GM23338 (cell line): Measurements from ENCODE around the gene GNAI2. TPM values are rescaled to one million over a fixed set of nuclear protein-coding genes. Genes with fewer than 3 reads are reported as not detected.

Experiments used
- ATAC-seq: fragments of 200-7000 bp; cut with Tn5 transposase; 3 replicates; pipeline ENCODE4 v1.9.1; 2020
- DNase-seq: peaks from one replicate; pipeline ENCODE4 v3.0.0-alpha.2; 2015; ENCODE audit warnings: low spot score
- H2AFZ ChIP-seq: fragments of 200-600 bp; sonication (generic); 2 replicates; pipeline ENCODE4 v1.8.0; 2016; ENCODE audit warnings: antibody characterized with exemption, mild to moderate bottlenecking, moderate library complexity
- H3F3A ChIP-seq: fragments of 200-600 bp; sonication (generic); replicated peaks from 2 replicates; pipeline ENCODE4 v1.8.0; 2017; ENCODE audit warnings: antibody characterized with exemption, mixed run types, low read depth
- H3K27ac ChIP-seq: fragments of 200-600 bp; sonication (generic); 2 replicates; pipeline ENCODE4 v1.6.1; 2016; ENCODE audit warnings: low read depth
- H3K27me3 ChIP-seq: fragments of 200-600 bp; sonication (generic); 2 replicates; pipeline ENCODE4 v1.8.0; 2016; ENCODE audit warnings: mild to moderate bottlenecking, mixed run types, moderate library complexity; ENCODE audit not compliant: insufficient read depth
- H3K36me3 ChIP-seq: fragments of 200-600 bp; sonication (generic); 2 replicates; pipeline ENCODE4 v1.8.0; 2016; ENCODE audit warnings: mild to moderate bottlenecking; ENCODE audit not compliant: insufficient read depth
- H3K4me1 ChIP-seq: fragments of 200-600 bp; sonication (generic); 2 replicates; pipeline ENCODE4 v1.8.0; 2016; ENCODE audit warnings: mild to moderate bottlenecking, moderate library complexity; ENCODE audit not compliant: insufficient read depth
- H3K4me2 ChIP-seq: fragments of 200-600 bp; sonication (generic); 2 replicates; pipeline ENCODE4 v1.7.1; 2017; ENCODE audit warnings: mixed run types
- H3K4me3 ChIP-seq: fragments of 200-600 bp; sonication (generic); 2 replicates; pipeline ENCODE4 v1.6.1; 2016; ENCODE audit warnings: mixed run types
- H3K79me2 ChIP-seq: fragments of 200-600 bp; sonication (generic); replicated peaks from 2 replicates; pipeline ENCODE4 v1.8.0; 2017; ENCODE audit warnings: mild to moderate bottlenecking; ENCODE audit not compliant: insufficient read depth
- H3K9me2 ChIP-seq: fragments of 200-600 bp; sonication (generic); 2 replicates; pipeline ENCODE4 v1.8.0; 2017; ENCODE audit not compliant: insufficient read depth
- H4K20me1 ChIP-seq: fragments of 200-600 bp; sonication (generic); replicated peaks from 2 replicates; pipeline ENCODE4 v1.8.0; 2017; ENCODE audit warnings: mild to moderate bottlenecking; ENCODE audit not compliant: insufficient read depth
- H3K27ac Mint-ChIP-seq: 2 replicates; pipeline ENCODE4 v1.8.0; 2020; ENCODE audit warnings: inconsistent platforms, mild to moderate bottlenecking, moderate library complexity, mixed read lengths
- H3K27me3 Mint-ChIP-seq: 3 replicates; pipeline ENCODE4 v1.8.0; 2022; ENCODE audit warnings: low read depth, mild to moderate bottlenecking, moderate library complexity, mixed read lengths, inconsistent platforms; ENCODE audit not compliant: insufficient read depth, poor library complexity
- H3K36me3 Mint-ChIP-seq: 3 replicates; pipeline ENCODE4 v1.8.0; 2021; ENCODE audit warnings: low read depth, mild to moderate bottlenecking, inconsistent platforms, moderate library complexity, mixed read lengths
- H3K4me1 Mint-ChIP-seq: 3 replicates; pipeline ENCODE4 v1.8.0; 2020; ENCODE audit warnings: mild to moderate bottlenecking, inconsistent platforms, mixed read lengths
- H3K4me3 Mint-ChIP-seq: 3 replicates; pipeline ENCODE4 v1.8.0; 2021; ENCODE audit warnings: moderate library complexity, mild to moderate bottlenecking, inconsistent platforms, mixed read lengths
- H3K9me3 Mint-ChIP-seq: 3 replicates; pipeline ENCODE4 v1.8.0; 2020; ENCODE audit warnings: moderate library complexity, mild to moderate bottlenecking, inconsistent platforms, mixed read lengths
- CREB1 ChIP-seq: fragments of 250-450 bp; sonication (Bioruptor Pico); IDR thresholded peaks from 2 replicates; pipeline ENCODE4 v1.5.0; 2020; ENCODE audit warnings: low read depth, mild to moderate bottlenecking, moderate library complexity
- EZH2phosphoT487 ChIP-seq: fragments of 200-600 bp; sonication (generic); IDR thresholded peaks from one replicate; pipeline ENCODE4 v1.8.1; 2018; ENCODE audit warnings: antibody characterized with exemption; ENCODE audit not compliant: unreplicated experiment
- NANOG ChIP-seq: IDR thresholded peaks from 2 replicates; pipeline ENCODE4 v1.6.1; 2016; ENCODE audit warnings: antibody characterized with exemption, borderline replicate concordance
- POLR2AphosphoS5 ChIP-seq: IDR thresholded peaks from 2 replicates; pipeline ENCODE4 v1.6.1; 2016; ENCODE audit warnings: antibody characterized with exemption, low read depth
- ZNF114 ChIP-seq: fragments of 250-450 bp; sonication (Bioruptor Pico); IDR thresholded peaks from 2 replicates; pipeline ENCODE4 v1.5.0; 2020; ENCODE audit warnings: mild to moderate bottlenecking, moderate library complexity
- ZNF331 ChIP-seq: fragments of 250-450 bp; sonication (Bioruptor Pico); IDR thresholded peaks from 2 replicates; pipeline ENCODE4 v1.5.0; 2020; ENCODE audit warnings: low read depth, mild to moderate bottlenecking, moderate library complexity
- polyA plus RNA-seq: library from polyadenylated mRNA; unstranded; fragments of >200 nt; fragmentation: Nextera tagmentation; extraction: Ambion mirVana; gene quantifications from 2 replicates; pipeline ENCODE4 v1.2.1, GENCODE V29; 2016
- total RNA-seq: library from RNA; depleted of rRNA; stranded (reverse); fragments of >200 nt; shearing (Covaris generic); gene quantifications from 2 replicates; pipeline ENCODE4 v1.2.3, GENCODE V29; 2014
- TF ChIP-seq, protein P1 (sequence below): IDR thresholded peaks from one replicate; pipeline ENCODE4 v1.6.1; 2018; ENCODE audit warnings: antibody characterized with exemption; ENCODE audit not compliant: unreplicated experiment
- TF ChIP-seq, protein P2 (sequence below): fragments of 250-450 bp; sonication (Bioruptor Pico); IDR thresholded peaks from 2 replicates; pipeline ENCODE4 v1.5.0; 2020; ENCODE audit warnings: mild to moderate bottlenecking, moderate library complexity
- TF ChIP-seq, protein P3 (sequence below): IDR thresholded peaks from 2 replicates; pipeline ENCODE4 v1.6.1; 2016; ENCODE audit warnings: antibody characterized with exemption

GNAI2 gene
- total and polyA plus RNA-seq, 2 experiments from 2014 or later, result 138 to 153 TPM

DNA sequence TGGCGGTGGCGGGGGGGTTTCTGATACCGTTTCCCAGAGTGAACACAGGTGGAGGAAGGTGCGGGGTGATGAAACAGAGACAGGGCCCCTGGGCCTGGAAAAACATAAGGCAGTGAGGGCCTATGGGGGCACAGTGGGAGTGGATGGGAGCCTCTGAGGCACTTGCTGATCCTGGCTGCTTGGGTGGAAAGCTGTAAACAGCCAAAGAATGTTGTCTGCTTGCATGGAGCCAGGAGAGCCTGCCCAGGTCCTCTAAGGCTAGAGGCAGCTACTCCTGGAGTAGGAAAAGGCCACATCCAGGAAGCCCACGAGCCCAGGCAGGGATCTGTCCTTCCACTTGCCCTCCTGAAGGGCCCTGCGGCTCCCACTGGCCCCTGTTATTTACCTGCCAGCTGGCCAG, 30.0 kb downstream of the GNAI2 start (continued):
- TF ChIP-seq, protein P1, sequence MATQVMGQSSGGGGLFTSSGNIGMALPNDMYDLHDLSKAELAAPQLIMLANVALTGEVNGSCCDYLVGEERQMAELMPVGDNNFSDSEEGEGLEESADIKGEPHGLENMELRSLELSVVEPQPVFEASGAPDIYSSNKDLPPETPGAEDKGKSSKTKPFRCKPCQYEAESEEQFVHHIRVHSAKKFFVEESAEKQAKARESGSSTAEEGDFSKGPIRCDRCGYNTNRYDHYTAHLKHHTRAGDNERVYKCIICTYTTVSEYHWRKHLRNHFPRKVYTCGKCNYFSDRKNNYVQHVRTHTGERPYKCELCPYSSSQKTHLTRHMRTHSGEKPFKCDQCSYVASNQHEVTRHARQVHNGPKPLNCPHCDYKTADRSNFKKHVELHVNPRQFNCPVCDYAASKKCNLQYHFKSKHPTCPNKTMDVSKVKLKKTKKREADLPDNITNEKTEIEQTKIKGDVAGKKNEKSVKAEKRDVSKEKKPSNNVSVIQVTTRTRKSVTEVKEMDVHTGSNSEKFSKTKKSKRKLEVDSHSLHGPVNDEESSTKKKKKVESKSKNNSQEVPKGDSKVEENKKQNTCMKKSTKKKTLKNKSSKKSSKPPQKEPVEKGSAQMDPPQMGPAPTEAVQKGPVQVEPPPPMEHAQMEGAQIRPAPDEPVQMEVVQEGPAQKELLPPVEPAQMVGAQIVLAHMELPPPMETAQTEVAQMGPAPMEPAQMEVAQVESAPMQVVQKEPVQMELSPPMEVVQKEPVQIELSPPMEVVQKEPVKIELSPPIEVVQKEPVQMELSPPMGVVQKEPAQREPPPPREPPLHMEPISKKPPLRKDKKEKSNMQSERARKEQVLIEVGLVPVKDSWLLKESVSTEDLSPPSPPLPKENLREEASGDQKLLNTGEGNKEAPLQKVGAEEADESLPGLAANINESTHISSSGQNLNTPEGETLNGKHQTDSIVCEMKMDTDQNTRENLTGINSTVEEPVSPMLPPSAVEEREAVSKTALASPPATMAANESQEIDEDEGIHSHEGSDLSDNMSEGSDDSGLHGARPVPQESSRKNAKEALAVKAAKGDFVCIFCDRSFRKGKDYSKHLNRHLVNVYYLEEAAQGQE, result no peak

DNA sequence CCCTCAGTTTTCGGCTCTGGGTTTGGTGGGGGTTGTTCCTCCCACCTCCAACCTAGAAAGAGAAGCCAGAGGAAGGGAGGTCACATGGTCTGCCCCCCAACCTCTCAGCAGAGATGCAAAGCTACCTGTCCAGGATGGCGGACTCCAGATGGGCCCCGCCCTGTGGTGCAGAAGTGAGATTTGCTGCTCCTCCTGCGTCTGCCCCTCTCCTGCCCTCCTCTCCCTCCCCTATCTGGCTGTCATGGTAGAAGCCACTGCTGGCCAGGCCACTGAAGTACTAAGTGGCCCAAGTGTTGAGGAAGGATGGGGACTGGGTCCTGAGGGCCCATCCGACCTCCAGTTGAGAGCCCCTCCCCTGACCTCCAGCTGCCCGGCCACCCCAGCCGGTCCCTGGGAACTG, 30.8 kb downstream of the GNAI2 start:
- Histone ChIP-seq H3K79me2 (no peaks in the 10 kb centered on the region), H3K4me2 (peak overlapping the region; percentile 71; the same call in 1 of the 2 replicates), H3K36me3 (no peaks in the 10 kb centered on the region), H3F3A (0 out of 2 replicates have a peak, but pooled peaks cover 8% of the 10 kb centered on the region), H3K27ac (no peak overlapping the region), H3K4me1 (peaks cover 48% of the 10 kb centered on the region), H2AFZ (no peak overlapping the region), H3K9me2 (no peaks in the 10 kb centered on the region), H3K27me3 (no peaks in the 10 kb centered on the region), H3K4me3 (peak overlapping the region; percentile 20; the same call in 1 of the 2 replicates), H4K20me1 (no peaks in the 10 kb centered on the region)
- Mint-ChIP-seq H3K36me3 (no peaks in the 10 kb centered on the region), H3K4me1 (peaks cover 59% of the 10 kb centered on the region), H3K27ac (no peak overlapping the region), H3K4me3 (no peak overlapping the region), H3K27me3 (peaks cover 22% of the 10 kb centered on the region), H3K9me3 (no peaks in the 10 kb centered on the region)
- no peak for DNase-seq
- TF ChIP-seq, protein P2, sequence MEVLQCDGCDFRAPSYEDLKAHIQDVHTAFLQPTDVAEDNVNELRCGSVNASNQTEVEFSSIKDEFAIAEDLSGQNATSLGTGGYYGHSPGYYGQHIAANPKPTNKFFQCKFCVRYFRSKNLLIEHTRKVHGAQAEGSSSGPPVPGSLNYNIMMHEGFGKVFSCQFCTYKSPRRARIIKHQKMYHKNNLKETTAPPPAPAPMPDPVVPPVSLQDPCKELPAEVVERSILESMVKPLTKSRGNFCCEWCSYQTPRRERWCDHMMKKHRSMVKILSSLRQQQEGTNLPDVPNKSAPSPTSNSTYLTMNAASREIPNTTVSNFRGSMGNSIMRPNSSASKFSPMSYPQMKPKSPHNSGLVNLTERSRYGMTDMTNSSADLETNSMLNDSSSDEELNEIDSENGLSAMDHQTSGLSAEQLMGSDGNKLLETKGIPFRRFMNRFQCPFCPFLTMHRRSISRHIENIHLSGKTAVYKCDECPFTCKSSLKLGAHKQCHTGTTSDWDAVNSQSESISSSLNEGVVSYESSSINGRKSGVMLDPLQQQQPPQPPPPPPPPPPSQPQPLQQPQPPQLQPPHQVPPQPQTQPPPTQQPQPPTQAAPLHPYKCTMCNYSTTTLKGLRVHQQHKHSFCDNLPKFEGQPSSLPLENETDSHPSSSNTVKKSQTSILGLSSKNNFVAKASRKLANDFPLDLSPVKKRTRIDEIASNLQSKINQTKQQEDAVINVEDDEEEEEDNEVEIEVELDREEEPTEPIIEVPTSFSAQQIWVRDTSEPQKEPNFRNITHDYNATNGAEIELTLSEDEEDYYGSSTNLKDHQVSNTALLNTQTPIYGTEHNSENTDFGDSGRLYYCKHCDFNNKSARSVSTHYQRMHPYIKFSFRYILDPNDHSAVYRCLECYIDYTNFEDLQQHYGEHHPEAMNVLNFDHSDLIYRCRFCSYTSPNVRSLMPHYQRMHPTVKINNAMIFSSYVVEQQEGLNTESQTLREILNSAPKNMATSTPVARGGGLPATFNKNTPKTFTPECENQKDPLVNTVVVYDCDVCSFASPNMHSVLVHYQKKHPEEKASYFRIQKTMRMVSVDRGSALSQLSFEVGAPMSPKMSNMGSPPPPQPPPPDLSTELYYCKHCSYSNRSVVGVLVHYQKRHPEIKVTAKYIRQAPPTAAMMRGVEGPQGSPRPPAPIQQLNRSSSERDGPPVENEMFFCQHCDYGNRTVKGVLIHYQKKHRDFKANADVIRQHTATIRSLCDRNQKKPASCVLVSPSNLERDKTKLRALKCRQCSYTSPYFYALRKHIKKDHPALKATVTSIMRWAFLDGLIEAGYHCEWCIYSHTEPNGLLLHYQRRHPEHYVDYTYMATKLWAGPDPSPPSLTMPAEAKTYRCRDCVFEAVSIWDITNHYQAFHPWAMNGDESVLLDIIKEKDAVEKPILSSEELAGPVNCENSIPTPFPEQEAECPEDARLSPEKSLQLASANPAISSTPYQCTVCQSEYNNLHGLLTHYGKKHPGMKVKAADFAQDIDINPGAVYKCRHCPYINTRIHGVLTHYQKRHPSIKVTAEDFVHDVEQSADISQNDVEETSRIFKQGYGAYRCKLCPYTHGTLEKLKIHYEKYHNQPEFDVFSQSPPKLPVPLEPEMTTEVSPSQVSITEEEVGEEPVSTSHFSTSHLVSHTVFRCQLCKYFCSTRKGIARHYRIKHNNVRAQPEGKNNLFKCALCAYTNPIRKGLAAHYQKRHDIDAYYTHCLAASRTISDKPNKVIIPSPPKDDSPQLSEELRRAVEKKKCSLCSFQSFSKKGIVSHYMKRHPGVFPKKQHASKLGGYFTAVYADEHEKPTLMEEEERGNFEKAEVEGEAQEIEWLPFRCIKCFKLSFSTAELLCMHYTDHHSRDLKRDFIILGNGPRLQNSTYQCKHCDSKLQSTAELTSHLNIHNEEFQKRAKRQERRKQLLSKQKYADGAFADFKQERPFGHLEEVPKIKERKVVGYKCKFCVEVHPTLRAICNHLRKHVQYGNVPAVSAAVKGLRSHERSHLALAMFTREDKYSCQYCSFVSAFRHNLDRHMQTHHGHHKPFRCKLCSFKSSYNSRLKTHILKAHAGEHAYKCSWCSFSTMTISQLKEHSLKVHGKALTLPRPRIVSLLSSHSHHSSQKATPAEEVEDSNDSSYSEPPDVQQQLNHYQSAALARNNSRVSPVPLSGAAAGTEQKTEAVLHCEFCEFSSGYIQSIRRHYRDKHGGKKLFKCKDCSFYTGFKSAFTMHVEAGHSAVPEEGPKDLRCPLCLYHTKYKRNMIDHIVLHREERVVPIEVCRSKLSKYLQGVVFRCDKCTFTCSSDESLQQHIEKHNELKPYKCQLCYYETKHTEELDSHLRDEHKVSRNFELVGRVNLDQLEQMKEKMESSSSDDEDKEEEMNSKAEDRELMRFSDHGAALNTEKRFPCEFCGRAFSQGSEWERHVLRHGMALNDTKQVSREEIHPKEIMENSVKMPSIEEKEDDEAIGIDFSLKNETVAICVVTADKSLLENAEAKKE (CRISPR knock-in tag), result no peak
- TF ChIP-seq, protein P1, result no peak
- TF ChIP-seq, protein P3, sequence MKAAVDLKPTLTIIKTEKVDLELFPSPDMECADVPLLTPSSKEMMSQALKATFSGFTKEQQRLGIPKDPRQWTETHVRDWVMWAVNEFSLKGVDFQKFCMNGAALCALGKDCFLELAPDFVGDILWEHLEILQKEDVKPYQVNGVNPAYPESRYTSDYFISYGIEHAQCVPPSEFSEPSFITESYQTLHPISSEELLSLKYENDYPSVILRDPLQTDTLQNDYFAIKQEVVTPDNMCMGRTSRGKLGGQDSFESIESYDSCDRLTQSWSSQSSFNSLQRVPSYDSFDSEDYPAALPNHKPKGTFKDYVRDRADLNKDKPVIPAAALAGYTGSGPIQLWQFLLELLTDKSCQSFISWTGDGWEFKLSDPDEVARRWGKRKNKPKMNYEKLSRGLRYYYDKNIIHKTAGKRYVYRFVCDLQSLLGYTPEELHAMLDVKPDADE, result no peak
- TF ChIP-seq EZH2phosphoT487, result no peak
- TF ChIP-seq NANOG, result no peak
- TF ChIP-seq ZNF331, result no peak
- TF ChIP-seq CREB1 (CRISPR knock-in tag), result no peak
- no peak for TF ChIP-seq POLR2AphosphoS5
- TF ChIP-seq ZNF114 (CRISPR knock-in tag), result no peak
- ATAC-seq, result no peak
